ENCODE measurements around the gene RAB33B. TPM values are rescaled to one million over a fixed set of nuclear protein-coding genes. Genes with fewer than 3 reads are reported as not detected.

Gene RAB33B
- total and polyA plus RNA-seq, 4 donors = 7.2 to 38.9 (median 8.6) TPM

GRCh38 chr4:139506774-139507173 is 52.9 kb downstream of the RAB33B start:
- Histone ChIP-seq H3K27me3 (ENCODE audit: control insufficient read depth in 4 of 4, insufficient read depth in 4 of 4, low read length in 3 of 4) (no peaks in the 10 kb centered on the region), H3K4me3 (ENCODE audit: low read depth in 1 of 3, low read length in 3 of 3) (no peak overlapping the region), H3K4me1 (ENCODE audit: control insufficient read depth in 4 of 4, insufficient read depth in 4 of 4, low read length in 3 of 4) (peaks cover 0 to 33% (median 20%) of the 10 kb centered on the region in 4 donors), H3K36me3 (ENCODE audit: control insufficient read depth in 4 of 4, insufficient read depth in 3 of 4, low read depth in 1 of 4, low read length in 3 of 4) (peaks cover 3 to 18% (median 12%) of the 10 kb centered on the region in 4 donors), H3K9me3 (ENCODE audit: control insufficient read depth in 4 of 4, low read length in 3 of 4) (no peaks in the 10 kb centered on the region), H3K27ac (ENCODE audit: low read depth in 1 of 2, low read length in 2 of 2) (no peak overlapping the region), H3K9ac (ENCODE audit: low read depth in 1 of 2, low read length in 2 of 2) (no peak overlapping the region)
- DNase-seq (ENCODE audit: low spot score) = no peak
- no peak for TF ChIP-seq ATF3 (IDR thresholded peaks at IDR 0.05)
- TF ChIP-seq ZBTB33 (IDR thresholded peaks at IDR 0.05) = no peak
- no peak for TF ChIP-seq HNF4A (conservative IDR thresholded peaks at IDR 0.05)
- TF ChIP-seq SP1 (IDR thresholded peaks at IDR 0.05) = no peak
- no peak for TF ChIP-seq FOXA1 (IDR thresholded peaks at IDR 0.05)
- no peak for TF ChIP-seq TAF1 (conservative IDR thresholded peaks at IDR 0.05)
- TF ChIP-seq RXRA (IDR thresholded peaks at IDR 0.05) = no peak
- no peak for TF ChIP-seq JUND (IDR thresholded peaks at IDR 0.05)
- TF ChIP-seq RAD21 (IDR thresholded peaks at IDR 0.05) = no peak
- TF ChIP-seq YY1 (IDR thresholded peaks at IDR 0.05) = no peak
- TF ChIP-seq, protein P1, sequence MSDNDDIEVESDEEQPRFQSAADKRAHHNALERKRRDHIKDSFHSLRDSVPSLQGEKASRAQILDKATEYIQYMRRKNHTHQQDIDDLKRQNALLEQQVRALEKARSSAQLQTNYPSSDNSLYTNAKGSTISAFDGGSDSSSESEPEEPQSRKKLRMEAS (IDR thresholded peaks at IDR 0.05) = no peak
- TF ChIP-seq REST (IDR thresholded peaks at IDR 0.05) = no peak
- no peak for TF ChIP-seq NR2F2 (IDR thresholded peaks at IDR 0.05)
- 90% methylated on average over 9 of the region's 9 CpGs for WGBS

DNA sequence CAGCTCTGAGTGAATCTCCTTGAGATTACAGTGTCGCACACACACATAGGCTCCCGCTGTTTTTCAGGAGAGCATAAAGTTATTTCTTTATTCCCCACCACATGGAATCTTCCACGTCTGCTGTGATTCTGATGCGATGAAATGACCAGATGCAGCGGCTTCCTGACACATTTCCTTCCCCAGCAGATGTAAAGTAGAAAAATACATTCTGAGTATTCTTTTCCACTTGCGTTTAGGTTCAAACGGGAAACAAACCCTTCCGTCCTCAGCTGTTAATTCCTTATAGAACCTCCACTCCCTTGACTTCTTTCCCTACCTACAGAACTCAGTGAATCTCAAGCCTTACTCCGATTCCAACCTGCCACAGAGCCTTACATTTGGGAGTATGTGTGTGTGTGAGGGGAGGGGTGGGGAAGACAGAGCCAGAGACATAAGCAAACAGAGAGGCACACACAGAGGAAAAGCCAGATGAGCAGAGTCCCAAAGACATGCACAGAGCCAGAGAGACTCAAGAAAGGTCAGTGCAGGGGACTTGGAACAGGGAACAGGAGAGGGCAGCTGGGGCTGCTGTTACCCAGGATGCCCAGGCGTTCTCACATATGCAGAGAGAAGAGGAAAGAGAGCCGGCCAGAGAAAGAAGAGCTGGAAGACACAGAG is 54.8 kb downstream of the RAB33B start:
- H3K9ac ChIP-seq (ENCODE audit: low read depth in 1 of 2, low read length in 2 of 2) = no peak overlapping the region
- peaks cover 0 to 29% (median 20%) of the 10 kb centered on the region in 4 donors for H3K4me1 ChIP-seq (ENCODE audit: control insufficient read depth in 4 of 4, insufficient read depth in 4 of 4, low read length in 3 of 4)
- no peak overlapping the region for H3K4me3 ChIP-seq (ENCODE audit: low read depth in 1 of 3, low read length in 3 of 3)
- no peak for DNase-seq (ENCODE audit: low spot score)
- WGBS = 89% methylated on average over 11 of the region's 11 CpGs
- H3K9me3 ChIP-seq (ENCODE audit: control insufficient read depth in 4 of 4, low read length in 3 of 4) = no peaks in the 10 kb centered on the region
- H3K36me3 ChIP-seq (ENCODE audit: control insufficient read depth in 4 of 4, insufficient read depth in 3 of 4, low read depth in 1 of 4, low read length in 3 of 4) = peaks cover 4 to 25% (median 15%) of the 10 kb centered on the region in 4 donors
- H3K27ac ChIP-seq (ENCODE audit: low read depth in 1 of 2, low read length in 2 of 2) = no peak overlapping the region
- no peak for TF ChIP-seq FOXA1 (IDR thresholded peaks at IDR 0.05)
- TF ChIP-seq ZBTB33 (IDR thresholded peaks at IDR 0.05) = no peak
- TF ChIP-seq ATF3 (IDR thresholded peaks at IDR 0.05) = no peak
- TF ChIP-seq HNF4A (conservative IDR thresholded peaks at IDR 0.05) = no peak
- TF ChIP-seq TAF1 (conservative IDR thresholded peaks at IDR 0.05) = no peak
- no peak for TF ChIP-seq SP1 (IDR thresholded peaks at IDR 0.05)
- TF ChIP-seq RXRA (IDR thresholded peaks at IDR 0.05) = no peak
- no peak for TF ChIP-seq FOXA2 (IDR thresholded peaks at IDR 0.05)
- TF ChIP-seq YY1 (IDR thresholded peaks at IDR 0.05) = no peak
- no peak for TF ChIP-seq JUND (IDR thresholded peaks at IDR 0.05)
- TF ChIP-seq HNF4G (IDR thresholded peaks at IDR 0.05) = no peak
- H3K27me3 ChIP-seq (ENCODE audit: control insufficient read depth in 4 of 4, insufficient read depth in 4 of 4, low read length in 3 of 4) = no peaks in the 10 kb centered on the region

Measured in liver (tissue), 9 donors.